ENCODE data around the gene IQCN. TPM values are rescaled to one million over a fixed set of nuclear protein-coding genes. Genes with fewer than 3 reads are reported as not detected.

The IQCN gene
- total RNA-seq, 3 donors from 2014 or later (not counting 1 experiment from before 2014, with no cell fraction given), result 13.7 to 19.4 (median 15.6) TPM

GRCh38 chr19:18287836-18288772 lies 13.9 kb upstream of the IQCN start:
- H3K9me3 ChIP-seq (ENCODE audit: control insufficient read depth, insufficient read depth, low read length), result no peaks in the 10 kb centered on the region
- no peak for DNase-seq
- intact Hi-C loops (cut with micrococcal nuclease), result no loop called here
- Mint-ChIP-seq H3K27ac (peak overlapping the region; percentile 75 to 89), H3K4me3 (no peak overlapping the region), H3K9me3 (no peaks in the 10 kb centered on the region), H3K4me1 (peaks cover 41 to 53% of the 10 kb centered on the region in 2 donors), H3K27me3 (ENCODE audit: low read depth in 2 of 2) (no peaks in the 10 kb centered on the region), H3K36me3 (no peaks in the 10 kb centered on the region)
- TF ChIP-seq CTCF (IDR thresholded peaks at IDR 0.05), result no peak
- H3K27ac ChIP-seq (ENCODE audit: low read length), result no peak overlapping the region
- ATAC-seq, result no peak
- 90% methylated on average over 26 of the region's 26 CpGs for WGBS (ENCODE audit: insufficient coverage)
- H3K4me3 ChIP-seq (ENCODE audit: low read length), result no peak overlapping the region
- peaks cover 57% of the 10 kb centered on the region for H3K4me1 ChIP-seq (ENCODE audit: control insufficient read depth, insufficient read depth, low read length)
- no peaks in the 10 kb centered on the region for H3K36me3 ChIP-seq (ENCODE audit: control insufficient read depth, insufficient read depth, low read length)
- H3K27me3 ChIP-seq (ENCODE audit: control insufficient read depth, insufficient read depth, low read length), result no peaks in the 10 kb centered on the region

- Histone ChIP-seq H3K4me3 (ENCODE audit: low read length) (no peak overlapping the region), H3K27ac (ENCODE audit: low read length) (no peak overlapping the region), H3K4me1 (ENCODE audit: control insufficient read depth, insufficient read depth, low read length) (peaks cover 57% of the 10 kb centered on the region), H3K9me3 (ENCODE audit: control insufficient read depth, insufficient read depth, low read length) (no peaks in the 10 kb centered on the region), H3K36me3 (ENCODE audit: control insufficient read depth, insufficient read depth, low read length) (no peaks in the 10 kb centered on the region), H3K27me3 (ENCODE audit: control insufficient read depth, insufficient read depth, low read length) (no peaks in the 10 kb centered on the region)
- Mint-ChIP-seq H3K4me1 (peaks cover 42 to 59% of the 10 kb centered on the region in 2 donors), H3K27ac (peak overlapping the region; percentile 49 to 83), H3K36me3 (no peaks in the 10 kb centered on the region), H3K9me3 (no peaks in the 10 kb centered on the region), H3K27me3 (ENCODE audit: low read depth in 2 of 2) (no peaks in the 10 kb centered on the region), H3K4me3 (no peak overlapping the region)
- WGBS (ENCODE audit: insufficient coverage), result 97% methylated on average over 21 of the region's 21 CpGs
- no peak for TF ChIP-seq CTCF (IDR thresholded peaks at IDR 0.05)
- intact Hi-C loops (cut with micrococcal nuclease), result no loop called here
- no peak for DNase-seq
- ATAC-seq, result no peak
Measured at GRCh38 chr19:18286973-18287635, 12.9 kb upstream of the IQCN start.

- peaks cover 31 to 47% of the 10 kb centered on the region in 2 donors for H3K4me1 Mint-ChIP-seq
Measured at GRCh38 chr19:18284712-18285360, 10.6 kb upstream of the IQCN start.

More at GRCh38 chr19:18284712-18285360, 10.6 kb upstream of the IQCN start:
- intact Hi-C loops (cut with micrococcal nuclease), result no loop called here
- 32% methylated on average over 12 of the region's 12 CpGs for WGBS (ENCODE audit: insufficient coverage)
- no peak for TF ChIP-seq CTCF (IDR thresholded peaks at IDR 0.05)
- Mint-ChIP-seq H3K36me3 (peaks cover 3% of the 10 kb centered on the region), H3K27me3 (ENCODE audit: low read depth in 2 of 2) (peaks cover 0 to under 1% of the 10 kb centered on the region in 2 donors), H3K27ac (peak overlapping the region; percentile 49 to 83), H3K4me3 (no peak overlapping the region), H3K9me3 (no peaks in the 10 kb centered on the region)
- Histone ChIP-seq H3K4me1 (ENCODE audit: control insufficient read depth, insufficient read depth, low read length) (peaks cover 36% of the 10 kb centered on the region), H3K9me3 (ENCODE audit: control insufficient read depth, insufficient read depth, low read length) (no peaks in the 10 kb centered on the region), H3K36me3 (ENCODE audit: control insufficient read depth, insufficient read depth, low read length) (no peaks in the 10 kb centered on the region), H3K27me3 (ENCODE audit: control insufficient read depth, insufficient read depth, low read length) (no peaks in the 10 kb centered on the region), H3K4me3 (ENCODE audit: low read length) (no peak overlapping the region), H3K27ac (ENCODE audit: low read length) (peak overlapping the region; percentile 79)
- peak in 1 of 2 donors; percentile 57 for DNase-seq
- no peak for ATAC-seq
